HL-60/S4 treated with phorbol 12-myristate 13-acetate at 8.2 ng/mL for 4 days and 3 days (cell line): ENCODE results near the gene GARNL3.

Experiments used
- in situ Hi-C: fragments of 300-500 bp; cut with MboI; formaldehyde crosslinking; loops from 2 replicates; pipeline ENCODE4 v1.15.0; 2022; ENCODE audit warnings: low sequenced_read_pairs

The GARNL3 gene

GRCh38 chr9:127423476-127423933 is 158.9 kb downstream of the GARNL3 start:
- in situ Hi-C loops = no loop called here

DNA sequence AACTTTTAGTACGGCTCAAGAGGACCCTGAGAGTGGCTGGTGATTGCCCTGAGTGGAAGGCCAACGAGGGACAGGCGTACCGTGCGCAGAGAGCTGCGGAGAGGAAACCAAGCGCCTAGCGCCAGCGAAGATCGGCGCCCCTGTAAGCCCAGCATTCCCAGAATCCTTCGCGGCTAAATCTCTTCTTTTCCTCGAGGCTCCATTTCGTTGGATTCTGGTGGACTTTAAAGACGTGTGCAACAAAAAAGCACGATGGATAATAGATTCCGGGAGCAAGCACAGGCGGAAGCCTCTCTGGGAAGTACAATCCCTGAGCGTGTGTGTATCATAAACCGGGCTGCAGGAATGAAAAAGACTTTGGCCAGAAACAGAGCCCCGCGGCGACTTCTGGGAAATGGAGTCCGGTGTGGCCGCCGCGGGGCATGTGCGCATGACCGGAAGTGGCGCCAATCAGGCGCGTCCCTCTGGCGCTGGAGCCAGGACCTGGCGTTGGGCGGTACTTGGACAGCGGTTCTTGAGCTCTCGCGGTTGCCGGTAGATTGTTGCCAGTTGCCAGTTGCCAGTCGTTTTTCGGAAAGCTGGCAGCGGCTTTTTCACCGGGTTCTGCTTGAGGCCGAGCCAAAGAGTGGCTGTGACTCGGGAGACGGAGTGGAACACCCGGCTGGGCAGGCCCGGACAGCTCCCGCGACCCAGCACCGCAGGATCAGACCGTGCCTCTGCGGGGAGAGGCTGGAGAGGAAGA is 159.5 kb downstream of the GARNL3 start, which contains the start of gene ZNF79:
ZNF79 (plus strand) TSS at position 449 of the 742 bp plus-strand sequence. CDS start 406 bp downstream, outside the sequence.
- in situ Hi-C loops = no loop called here

GRCh38 chr9:127424676-127424999 is 160.1 kb downstream of the GARNL3 start:
- in situ Hi-C loops = no loop called here

DNA sequence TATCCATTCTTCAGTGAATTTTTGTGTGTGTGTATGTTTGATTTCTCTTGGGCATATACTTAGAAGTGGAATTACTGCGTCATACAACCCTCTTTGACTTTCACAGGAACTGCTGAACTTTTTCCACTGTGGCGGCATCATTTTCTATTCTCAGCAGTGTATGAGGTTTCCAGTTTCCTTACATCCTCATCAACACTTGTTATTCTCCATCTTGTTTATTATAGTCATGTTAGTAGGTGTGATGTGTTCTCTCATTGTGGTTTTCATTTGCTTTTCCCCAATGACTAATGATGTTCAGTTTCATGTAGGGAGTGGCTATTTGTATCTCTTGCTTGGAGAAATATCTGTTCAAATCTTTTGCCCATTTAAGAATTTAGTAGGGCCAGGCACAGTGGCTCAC is 162.2 kb downstream of the GARNL3 start:
- in situ Hi-C loops = no loop called here

- in situ Hi-C loops = no loop called here
These were observed 163.8 kb downstream of the GARNL3 start for GRCh38 chr9:127428348-127428747.

DNA sequence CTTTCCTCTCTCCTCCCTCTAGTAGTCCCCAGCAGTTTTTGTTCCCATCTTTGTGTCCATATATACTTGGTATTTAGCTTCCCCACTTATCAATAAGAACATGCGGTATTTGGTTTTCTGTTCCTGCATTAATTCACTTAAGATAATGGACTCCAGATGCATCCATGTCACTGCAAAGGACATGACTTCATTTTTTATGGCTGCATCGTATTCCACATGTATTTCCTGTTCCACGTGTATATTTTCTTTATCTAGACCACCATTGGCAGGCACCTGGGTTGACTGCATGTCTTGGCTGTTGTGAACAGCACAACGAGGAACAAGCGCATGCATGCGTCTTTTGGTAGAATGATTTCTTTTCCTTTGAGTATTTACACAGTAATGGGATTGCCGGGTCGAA is 165.8 kb downstream of the GARNL3 start:
- in situ Hi-C loops = no loop called here

DNA sequence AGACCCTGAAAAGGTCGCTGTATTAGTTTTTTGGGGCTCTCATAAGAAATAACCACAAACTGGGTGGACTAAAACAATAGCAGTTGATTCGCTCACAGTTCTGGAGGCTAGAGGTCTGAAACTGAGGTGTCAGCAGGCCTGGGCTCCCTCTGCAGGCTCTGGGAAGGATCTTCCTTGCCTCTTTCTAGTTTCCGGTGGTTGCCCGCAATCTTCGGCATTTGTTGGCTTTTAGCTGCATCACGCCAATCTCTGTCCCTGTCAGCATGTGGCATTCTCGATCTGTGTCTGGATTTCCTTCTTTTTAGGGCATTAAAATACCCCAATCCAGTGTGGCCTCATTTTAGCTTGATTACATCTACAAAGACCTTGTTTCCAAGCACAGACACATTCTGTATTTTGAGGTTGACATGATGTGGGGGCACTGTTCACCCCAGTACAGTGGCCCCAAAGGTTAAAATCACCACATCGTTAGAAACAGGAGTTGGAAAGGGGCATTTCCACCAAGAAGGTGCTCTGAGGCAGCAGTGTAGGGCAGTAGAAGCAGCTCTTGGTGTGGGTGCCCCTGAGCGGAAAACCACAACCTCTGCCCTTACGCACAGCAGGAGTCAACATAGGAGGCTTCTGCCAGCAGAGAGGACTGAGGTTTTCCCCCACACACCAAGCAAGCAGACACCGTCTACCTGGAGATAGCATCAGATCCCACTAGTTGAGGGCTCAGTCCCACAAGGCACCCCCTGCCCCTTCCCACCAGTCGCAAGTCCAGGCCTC is 173.1 kb downstream of the GARNL3 start:
- in situ Hi-C loops = no loop called here

- in situ Hi-C loops = no loop called here
These were observed 173.8 kb downstream of the GARNL3 start for GRCh38 chr9:127438394-127438793.
